ENCODE measurements around the gene ATXN1L. TPM values are rescaled to one million over a fixed set of nuclear protein-coding genes. Genes with fewer than 3 reads are reported as not detected.
A peak's percentile ranks its signal among the peaks of the same experiment; 100 is the strongest.
"Not testable (repeated sequence)": the region's sequence is repeated elsewhere in the genome, so short reads cannot be mapped to it uniquely, and the experiment has no call there.

ATXN1L gene
- 10 to 100 TPM; 33.7 to 39.0 (median 38.9) TPM for polyA plus RNA-seq (ENCODE audit: insufficient read length in 3 of 3)
- long read RNA-seq, donor 1, full-length matches to known transcripts = 14 of 14 reads
- long read RNA-seq, donor 1, partial matches to known transcripts = 0 of 14 reads
- long read RNA-seq, donor 1, other reads (novel, unspliced or antisense) = 0 of 14 reads
- long read RNA-seq, donor 2, full-length matches to known transcripts = 9 of 9 reads
- long read RNA-seq, donor 2, partial matches to known transcripts = 0 of 9 reads
- long read RNA-seq, donor 2, other reads (novel, unspliced or antisense) = 0 of 9 reads
- long read RNA-seq, donor 3, full-length matches to known transcripts = 8 of 15 reads
- long read RNA-seq, donor 3, partial matches to known transcripts = 7 of 15 reads
- long read RNA-seq, donor 3, other reads (novel, unspliced or antisense) = 0 of 15 reads
- long read RNA-seq, donor 4, full-length matches to known transcripts = 4 of 4 reads
- long read RNA-seq, donor 4, partial matches to known transcripts = 0 of 4 reads
- long read RNA-seq, donor 4, other reads (novel, unspliced or antisense) = 0 of 4 reads
- long read RNA-seq, donor 5, full-length matches to known transcripts = 8 of 8 reads
- long read RNA-seq, donor 5, partial matches to known transcripts = 0 of 8 reads
- long read RNA-seq, donor 5, other reads (novel, unspliced or antisense) = 0 of 8 reads
- long read RNA-seq, donor 6, full-length matches to known transcripts = 18 of 18 reads
- long read RNA-seq, donor 6, partial matches to known transcripts = 0 of 18 reads
- long read RNA-seq, donor 6, other reads (novel, unspliced or antisense) = 0 of 18 reads
- long read RNA-seq, donor 7, full-length matches to known transcripts = 16 of 16 reads
- long read RNA-seq, donor 7, partial matches to known transcripts = 0 of 16 reads
- long read RNA-seq, donor 7, other reads (novel, unspliced or antisense) = 0 of 16 reads
- long read RNA-seq, donor 8, full-length matches to known transcripts = 3 of 3 reads
- long read RNA-seq, donor 8, partial matches to known transcripts = 0 of 3 reads
- long read RNA-seq, donor 8, other reads (novel, unspliced or antisense) = 0 of 3 reads
- long read RNA-seq, donor 9, full-length matches to known transcripts = 15 of 15 reads
- long read RNA-seq, donor 9, partial matches to known transcripts = 0 of 15 reads
- long read RNA-seq, donor 9, other reads (novel, unspliced or antisense) = 0 of 15 reads
- long read RNA-seq, donor 10, full-length matches to known transcripts = 19 of 19 reads
- long read RNA-seq, donor 10, partial matches to known transcripts = 0 of 19 reads
- long read RNA-seq, donor 10, other reads (novel, unspliced or antisense) = 0 of 19 reads
- long read RNA-seq, donor 11, full-length matches to known transcripts = 10 of 10 reads
- long read RNA-seq, donor 11, partial matches to known transcripts = 0 of 10 reads
- long read RNA-seq, donor 11, other reads (novel, unspliced or antisense) = 0 of 10 reads
- long read RNA-seq, donor 12, full-length matches to known transcripts = 16 of 16 reads
- long read RNA-seq, donor 12, partial matches to known transcripts = 0 of 16 reads
- long read RNA-seq, donor 12, other reads (novel, unspliced or antisense) = 0 of 16 reads
- long read RNA-seq, donor 13, full-length matches to known transcripts = 7 of 7 reads
- long read RNA-seq, donor 13, partial matches to known transcripts = 0 of 7 reads
- long read RNA-seq, donor 13, other reads (novel, unspliced or antisense) = 0 of 7 reads
- long read RNA-seq, donor 14 = 0 reads
- long read RNA-seq, donor 15 = 0 reads
- long read RNA-seq, donor 16, full-length matches to known transcripts = 13 of 34 reads
- long read RNA-seq, donor 16, partial matches to known transcripts = 21 of 34 reads
- long read RNA-seq, donor 16, other reads (novel, unspliced or antisense) = 0 of 34 reads

DNA sequence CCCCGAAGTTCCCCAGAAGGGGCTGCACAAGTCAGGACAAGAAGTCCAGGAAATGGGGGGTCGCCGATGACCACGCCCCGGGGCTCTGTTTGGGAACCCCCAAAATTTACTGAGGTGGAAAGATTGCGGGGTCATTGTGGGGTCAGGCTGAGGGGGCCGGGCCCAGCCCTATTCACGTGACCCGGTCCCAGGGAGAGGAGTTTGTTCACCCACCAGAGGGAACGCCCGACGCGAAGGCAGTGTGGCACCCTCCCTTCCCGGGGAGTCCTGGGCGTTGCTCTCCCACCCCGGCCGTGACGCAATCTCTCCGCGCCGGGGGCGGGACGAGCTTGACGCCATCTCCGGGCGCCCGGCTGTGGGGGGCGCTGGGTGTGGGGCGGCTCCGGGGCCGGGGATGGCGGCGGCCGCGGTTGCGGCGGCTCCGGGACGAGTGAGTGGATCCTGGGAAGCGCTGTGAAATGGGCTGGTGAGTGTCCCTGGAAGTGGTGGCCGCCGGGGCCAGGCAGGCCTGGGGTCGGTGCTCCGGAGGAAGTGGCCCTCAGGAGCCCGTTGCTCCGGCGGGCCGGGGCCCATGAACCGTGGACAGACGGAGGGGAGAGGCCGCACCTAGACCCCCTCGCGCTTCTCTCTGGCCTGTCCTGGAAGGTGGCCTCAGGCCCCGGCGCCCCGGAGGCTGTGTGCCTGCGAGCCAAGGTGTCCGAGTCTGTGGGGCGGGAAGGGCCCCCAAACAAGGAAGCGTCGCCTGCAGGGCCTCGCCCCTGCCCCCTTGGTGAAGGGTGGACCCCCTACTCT, at the start of gene ATXN1L:
ATXN1L (plus strand) TSS at position 338 of the 792 bp plus-strand sequence. CDS start 3,765 bp downstream, outside the sequence.
- DNase-seq = peak; percentile 88

- DNase-seq = no peak
Observed at GRCh38 chr16:71796501-71797097, 49.2 kb upstream of the ATXN1L start.

- DNase-seq = no peak
Observed at GRCh38 chr16:71803305-71803690, 42.5 kb upstream of the ATXN1L start.

GRCh38 chr16:71807905-71808592, 37.7 kb upstream of the ATXN1L start:
- peak; percentile 10 for DNase-seq

GRCh38 chr16:71808593-71809459, 37.0 kb upstream of the ATXN1L start, which contains the start of gene AP1G1:
AP1G1 (minus strand) TSS chr16:71808834; CDS start chr16:71789479, 19,355 bp downstream.
- DNase-seq = peak; percentile 98

DNA sequence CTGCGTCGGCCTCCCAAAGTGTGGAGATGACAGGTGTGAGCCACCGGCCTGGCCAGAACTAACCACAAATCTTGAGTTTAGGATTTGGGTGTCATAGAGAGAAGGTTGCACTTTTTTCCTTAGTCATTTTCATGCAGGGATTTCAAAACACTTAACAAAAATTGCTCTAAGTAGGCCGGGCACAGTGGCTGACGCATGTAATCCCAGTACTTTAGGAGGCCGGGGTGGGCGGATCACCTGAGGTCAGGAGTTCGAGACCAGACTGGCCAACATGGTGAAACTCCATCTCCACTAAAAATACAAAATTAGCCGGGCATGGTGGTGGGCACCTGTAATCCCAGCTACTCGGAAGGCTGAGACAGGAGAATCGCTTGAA, 35.6 kb upstream of the ATXN1L start:
- DNase-seq = not testable (repeated sequence)

- DNase-seq = no peak
Observed at GRCh38 chr16:71811261-71811803, 34.4 kb upstream of the ATXN1L start.

DNA sequence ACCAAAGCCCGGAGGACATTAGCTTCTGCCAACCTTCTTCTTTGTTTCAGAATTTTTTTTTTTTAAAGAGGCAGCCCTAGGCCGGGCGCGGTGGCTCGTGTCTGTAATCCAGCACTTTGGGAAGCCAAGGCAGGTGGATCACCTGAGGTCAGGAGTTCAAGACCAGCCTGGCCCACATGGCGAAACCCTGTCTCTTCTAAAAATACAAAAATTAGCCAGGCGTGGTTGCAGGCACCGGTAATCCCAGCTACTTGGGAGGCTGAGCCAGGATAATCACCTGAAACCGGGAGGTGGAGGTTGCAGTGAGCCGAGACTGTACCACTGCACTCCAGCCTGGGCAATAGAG, 28.6 kb upstream of the ATXN1L start:
- DNase-seq = not testable (repeated sequence)

DNA sequence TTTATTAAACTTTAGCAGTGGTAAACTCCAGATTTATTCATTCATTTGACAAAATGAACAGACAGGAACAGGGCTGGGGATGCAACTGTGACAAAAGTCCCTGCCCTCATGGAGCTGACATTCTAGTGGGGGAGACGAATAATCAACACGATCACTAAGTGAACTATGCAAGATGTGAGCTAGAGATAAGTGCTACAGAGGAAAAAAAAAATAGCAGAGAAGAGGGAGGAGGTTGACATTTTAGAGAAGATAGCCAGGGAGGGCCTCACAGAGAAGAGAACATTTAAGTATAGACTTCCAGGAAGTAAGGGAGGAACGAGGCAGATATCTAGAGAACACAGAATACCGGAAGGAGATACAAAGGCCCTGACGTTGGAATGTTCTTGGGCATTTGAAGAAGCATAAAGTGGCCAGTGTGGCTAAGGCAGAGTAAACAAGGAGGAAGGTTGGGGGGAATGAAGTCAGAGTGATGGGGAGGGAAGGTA, 19.2 kb upstream of the ATXN1L start:
- no peak for DNase-seq

DNA sequence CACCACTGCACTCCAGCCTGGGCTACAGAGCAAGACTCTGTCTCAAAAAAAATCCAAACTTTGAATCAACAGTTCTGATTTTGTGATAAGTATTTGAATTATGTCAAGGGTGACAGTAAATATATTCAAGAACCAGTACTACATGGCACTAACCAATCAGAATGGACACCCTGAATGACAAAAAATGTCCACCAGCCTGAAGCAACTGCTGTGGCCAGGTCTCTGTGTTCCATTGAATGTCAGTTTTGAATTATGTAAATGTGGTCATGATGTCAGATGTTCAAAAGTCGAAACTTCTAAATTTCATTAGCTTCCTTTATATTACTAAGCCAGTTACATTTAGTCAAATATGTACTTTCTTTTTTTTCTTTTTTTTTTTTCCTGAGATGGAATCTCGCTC, 15.4 kb upstream of the ATXN1L start:
- DNase-seq = no peak

DNA sequence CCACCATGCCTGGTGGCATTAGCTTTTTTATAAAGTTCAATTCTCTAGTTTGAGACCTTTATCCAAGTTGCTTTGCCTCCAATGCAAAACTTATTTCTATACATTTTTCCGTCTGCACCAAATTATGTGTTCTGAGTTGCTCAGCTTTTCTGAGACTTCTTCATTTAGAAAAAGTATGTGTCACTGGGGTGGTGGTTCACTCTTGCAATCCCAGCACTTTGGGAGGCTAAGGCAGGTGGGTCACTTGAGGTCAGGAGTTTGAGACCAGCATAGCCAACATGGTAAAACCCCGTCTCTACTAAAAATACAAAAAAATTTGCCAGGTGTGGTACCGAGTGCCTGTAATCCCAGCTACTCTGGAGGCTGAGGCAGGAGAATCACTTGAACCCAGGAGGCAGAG, 14.1 kb upstream of the ATXN1L start:
- DNase-seq = not testable (repeated sequence)

GRCh38 chr16:71832112-71832511, 13.7 kb upstream of the ATXN1L start:
- DNase-seq = not testable (repeated sequence)

DNA sequence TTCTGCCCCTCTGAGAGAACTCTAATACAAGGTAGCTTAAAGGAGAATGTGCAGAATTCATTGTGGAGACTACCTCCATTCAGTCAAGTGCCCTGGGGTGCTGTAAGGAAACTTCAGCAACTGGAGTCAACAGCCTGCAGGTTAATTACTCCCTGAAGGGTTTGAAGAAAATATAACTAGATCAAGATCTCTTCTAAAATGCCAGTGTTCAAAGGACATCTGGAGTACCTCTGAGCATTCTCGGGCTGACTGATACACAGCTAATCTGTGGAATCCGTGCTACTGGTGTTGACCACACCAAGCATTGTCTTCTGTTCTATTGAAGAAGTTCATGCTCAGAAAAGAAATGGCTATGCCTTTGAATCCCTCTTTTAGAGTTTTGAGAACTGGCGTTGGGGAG, 11.5 kb upstream of the ATXN1L start:
- DNase-seq = no peak

DNA sequence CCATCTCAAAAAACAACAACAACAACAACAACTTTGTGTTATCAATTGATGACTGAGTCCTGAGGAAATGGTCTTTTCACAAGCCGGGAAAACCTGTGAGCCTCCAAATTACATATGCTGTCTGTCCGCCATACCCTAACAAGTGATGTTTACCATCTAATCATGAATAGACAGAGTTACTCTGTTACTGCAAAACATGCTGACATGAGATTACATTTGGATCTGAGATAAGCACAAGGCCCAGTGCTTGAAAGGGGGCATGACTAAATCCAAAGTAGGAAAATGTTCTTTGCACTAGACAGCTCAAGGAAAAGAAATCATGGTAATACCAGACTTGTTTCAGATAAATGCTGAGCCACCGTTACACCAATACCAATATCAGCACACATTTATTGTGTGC, 8.6 kb upstream of the ATXN1L start:
- no peak for DNase-seq

DNA sequence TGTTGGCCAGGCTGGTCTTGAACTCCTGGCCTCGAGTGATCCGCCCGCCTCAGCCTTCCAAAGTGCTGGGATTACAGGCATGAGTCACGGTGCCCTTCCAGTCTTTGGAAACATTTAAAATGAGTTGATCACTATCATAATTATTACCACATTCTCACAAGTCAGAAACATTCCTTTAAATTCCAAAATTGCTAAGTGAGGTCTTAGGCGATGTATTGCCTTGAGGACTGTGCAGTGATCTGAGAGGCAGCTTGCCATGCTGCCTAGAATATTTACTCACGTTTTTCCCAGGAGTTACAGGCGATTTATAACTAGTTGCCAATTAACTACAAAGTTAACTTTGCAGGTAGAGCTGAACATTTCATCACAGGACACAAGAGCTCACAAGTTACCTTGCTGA, 5.7 kb upstream of the ATXN1L start:
- no peak for DNase-seq

- DNase-seq = no peak
Observed at GRCh38 chr16:71843572-71843971, 2.2 kb upstream of the ATXN1L start.

- no peak for DNase-seq
Observed at GRCh38 chr16:71846431-71846830, 655 bp downstream of the ATXN1L start.
